IMR-90 (cell line): ENCODE results near the gene NISCH. TPM values are rescaled to one million over a fixed set of nuclear protein-coding genes. Genes with fewer than 3 reads are reported as not detected.

Source experiments
- ATAC-seq: fragments of 200-7000 bp; cut with Tn5 transposase; 2 replicates; pipeline ENCODE4 v1.9.1; 2020; ENCODE audit warnings: low read depth, mild to moderate bottlenecking, moderate library complexity
- BruUV-seq: library from RNA; stranded (reverse); fragments of 400-500 nt; replicated peaks from 2 replicates; lab custom pipeline; 2021; lab: Mats Ljungman, UMichigan
- CTCF ChIA-PET: fragments of 300-600 bp; formaldehyde crosslinking; extraction: SDS; loops from one replicate; lab custom pipeline; 2021; ENCODE audit warnings: antibody characterized with exemption; lab: Yijun Ruan, JAX
- POLR2A ChIA-PET: fragments of 300-600 bp; sonication (Branson Sonifier 250); formaldehyde crosslinking; loops from one replicate; lab custom pipeline; 2022; ENCODE audit warnings: antibody characterized with exemption; ENCODE audit not compliant: unreplicated experiment; lab: Charles Lee
- DNase-seq: peaks from one replicate; pipeline ENCODE4 v3.0.0; 2013
- H2AFZ ChIP-seq: replicated peaks from 2 replicates; pipeline ENCODE3; 2013; ENCODE audit warnings: low read length, mild to moderate bottlenecking; ENCODE audit not compliant: poor library complexity
- H2AK5ac ChIP-seq: 2 replicates; pipeline ENCODE4 v1.6.1; 2013; ENCODE audit warnings: low read depth, low read length, inconsistent platforms
- H2AK9ac ChIP-seq: replicated peaks from 2 replicates; pipeline ENCODE3; 2013; ENCODE audit warnings: mild to moderate bottlenecking, low read depth, low read length, moderate library complexity; ENCODE audit not compliant: poor library complexity
- H2BK120ac ChIP-seq: 2 replicates; pipeline ENCODE4 v1.6.1; 2013; ENCODE audit warnings: low read depth, low read length, inconsistent platforms
- H2BK15ac ChIP-seq: 3 replicates; pipeline ENCODE4 v1.6.1; 2013; ENCODE audit warnings: low read depth, low read length, inconsistent platforms
- H2BK20ac ChIP-seq: 2 replicates; pipeline ENCODE4 v1.6.1; 2013; ENCODE audit warnings: low read depth, mild to moderate bottlenecking, inconsistent platforms, low read length, moderate library complexity
- H2BK5ac ChIP-seq: 2 replicates; pipeline ENCODE4 v1.6.1; 2013; ENCODE audit warnings: mild to moderate bottlenecking, low read depth, low read length, inconsistent platforms; ENCODE audit not compliant: poor library complexity, severe bottlenecking
- H3K14ac ChIP-seq: replicated peaks from 2 replicates; pipeline ENCODE4 v1.6.1; 2013; ENCODE audit warnings: low read depth, low read length, inconsistent platforms
- H3K18ac ChIP-seq: 2 replicates; pipeline ENCODE4 v1.6.1; 2013; ENCODE audit warnings: low read depth, low read length, control low read depth
- H3K23ac ChIP-seq: 2 replicates; pipeline ENCODE4 v1.6.1; 2013; ENCODE audit warnings: low read depth, low read length, inconsistent platforms
- H3K27ac ChIP-seq: 2 replicates; pipeline ENCODE4 v1.5.1; 2013; ENCODE audit warnings: mild to moderate bottlenecking, control low read depth, low read length; ENCODE audit not compliant: insufficient read depth
- H3K27me3 ChIP-seq: 2 replicates; pipeline ENCODE4 v1.6.1; 2013; ENCODE audit warnings: low read length; ENCODE audit not compliant: control insufficient read depth, insufficient read depth
- H3K36me3 ChIP-seq: 2 replicates; pipeline ENCODE4 v1.6.1; 2013; ENCODE audit warnings: low read length, mixed read lengths; ENCODE audit not compliant: control insufficient read depth, insufficient read depth
- H3K4ac ChIP-seq: 2 replicates; pipeline ENCODE4 v1.6.1; 2013; ENCODE audit warnings: low read depth, low read length, inconsistent platforms
- H3K4me1 ChIP-seq: 2 replicates; pipeline ENCODE4 v1.6.1; 2013; ENCODE audit warnings: low read length, mixed read lengths; ENCODE audit not compliant: control insufficient read depth, insufficient read depth
- H3K4me2 ChIP-seq: 2 replicates; pipeline ENCODE4 v1.6.1; 2013; ENCODE audit warnings: low read depth, mild to moderate bottlenecking, control low read depth, low read length, moderate library complexity
- H3K4me3 ChIP-seq: 2 replicates; pipeline ENCODE4 v1.5.1; 2013; ENCODE audit warnings: low read depth, mild to moderate bottlenecking, control low read depth, low read length, moderate library complexity; ENCODE audit not compliant: insufficient read depth
- H3K56ac ChIP-seq: 2 replicates; pipeline ENCODE4 v1.6.1; 2013; ENCODE audit warnings: low read length, inconsistent platforms; ENCODE audit not compliant: insufficient read depth; ENCODE audit errors: extremely low read depth
- H3K79me1 ChIP-seq, 2 experiments: 2 replicates each; pipeline ENCODE4 v1.6.1; 2013; ENCODE audit warnings: low read length in 2 of 2, inconsistent platforms in 1 of 2, low read depth in 1 of 2
- H3K9ac ChIP-seq: 2 replicates; pipeline ENCODE4 v1.6.1; 2013; ENCODE audit warnings: low read depth, low read length, control low read depth
- H3K9me1 ChIP-seq: 2 replicates; pipeline ENCODE4 v1.6.1; 2013; ENCODE audit warnings: low read length, inconsistent platforms; ENCODE audit not compliant: insufficient read depth
- H3K9me3 ChIP-seq: 2 replicates; pipeline ENCODE4 v1.6.1; 2013; ENCODE audit warnings: low read length; ENCODE audit not compliant: control insufficient read depth, insufficient read depth
- H4K20me1 ChIP-seq: 2 replicates; pipeline ENCODE4 v1.6.1; 2013; ENCODE audit warnings: low read length, inconsistent platforms; ENCODE audit not compliant: insufficient read depth
- H4K5ac ChIP-seq: 2 replicates; pipeline ENCODE4 v1.6.1; 2013; ENCODE audit warnings: mild to moderate bottlenecking, low read depth, low read length, control low read depth
- H4K8ac ChIP-seq, 2 experiments: 2 replicates each; pipeline ENCODE4 v1.6.1; 2013; ENCODE audit warnings: low read depth in 2 of 2, low read length in 2 of 2, control low read depth in 1 of 2, inconsistent platforms in 1 of 2
- H4K91ac ChIP-seq: 2 replicates; pipeline ENCODE4 v1.6.1; 2013; ENCODE audit warnings: low read depth, low read length, inconsistent platforms; ENCODE audit not compliant: insufficient read depth
- BHLHE40 ChIP-seq: fragments of 150-350 bp; IDR thresholded peaks from 2 replicates; pipeline ENCODE4 v1.6.1; 2016; ENCODE audit warnings: mild to moderate bottlenecking, low read depth, low read length
- CEBPB ChIP-seq: IDR thresholded peaks from 2 replicates; pipeline ENCODE4 v1.6.1; 2012; ENCODE audit warnings: low read depth, low read length, improper control_type of control experiment
- CHD1 ChIP-seq: IDR thresholded peaks from 2 replicates; pipeline ENCODE4 v1.6.1; 2012; ENCODE audit warnings: low read depth, low read length, improper control_type of control experiment
- ELK1 ChIP-seq: fragments of 150-350 bp; IDR thresholded peaks from 2 replicates; pipeline ENCODE4 v1.6.1; 2016; ENCODE audit warnings: low read depth, mild to moderate bottlenecking, low read length, moderate library complexity, borderline replicate concordance
- FOS ChIP-seq: fragments of 150-350 bp; IDR thresholded peaks from 2 replicates; pipeline ENCODE4 v1.6.1; 2016; ENCODE audit warnings: low read depth, low read length
- MAFK ChIP-seq: IDR thresholded peaks from 2 replicates; pipeline ENCODE4 v1.6.1; 2012; ENCODE audit warnings: low read depth, low read length, improper control_type of control experiment
- MAZ ChIP-seq: IDR thresholded peaks from 2 replicates; pipeline ENCODE4 v1.6.1; 2012; ENCODE audit warnings: low read depth, mild to moderate bottlenecking, low read length, improper control_type of control experiment, moderate library complexity, borderline replicate concordance
- MXI1 ChIP-seq: IDR thresholded peaks from 2 replicates; pipeline ENCODE4 v1.6.1; 2012; ENCODE audit warnings: low read depth, mild to moderate bottlenecking, low read length, moderate library complexity, borderline replicate concordance
- NFE2L2 ChIP-seq: fragments of 150-350 bp; IDR thresholded peaks from 2 replicates; pipeline ENCODE4 v1.6.1; 2016; ENCODE audit warnings: low read depth, mild to moderate bottlenecking, low read length
- POLR2A ChIP-seq: IDR thresholded peaks from 2 replicates; pipeline ENCODE4 v1.6.1; 2012; ENCODE audit warnings: mild to moderate bottlenecking, low read depth, low read length
- RAD21 ChIP-seq: IDR thresholded peaks from 2 replicates; pipeline ENCODE4 v1.6.1; 2012; ENCODE audit warnings: low read length, improper control_type of control experiment
- RFX5 ChIP-seq: IDR thresholded peaks from 2 replicates; pipeline ENCODE4 v1.8.0; 2012; ENCODE audit warnings: low read depth, mild to moderate bottlenecking, low read length, moderate library complexity
- SMC3 ChIP-seq: fragments of 150-350 bp; IDR thresholded peaks from 2 replicates; pipeline ENCODE4 v1.6.1; 2016; ENCODE audit warnings: low read depth, mild to moderate bottlenecking, antibody characterized with exemption, low read length, moderate library complexity
- WGBS, 2 experiments: methylation state at CpG; one replicate each; pipeline versions ENCODE4 v1.1.5 to v1.1.7; 2013; ENCODE audit warnings: missing lambda C conversion rate in 2 of 2; ENCODE audit not compliant: insufficient read length in 1 of 2; ENCODE audit errors: extremely low coverage in 2 of 2; 5-methylcytosine and 5-hydroxymethylcytosine counted together
- dilution Hi-C: fragments of 300-500 bp; cut with HindIII; formaldehyde crosslinking; loops from one replicate; pipeline ENCODE4 v1.14.3; 2018; ENCODE audit warnings: low sequenced_read_pairs; ENCODE audit not compliant: unreplicated experiment
- in situ Hi-C: fragments of 300-500 bp; cut with MboI; formaldehyde crosslinking; loops from 3 replicates; pipeline ENCODE4 v1.14.3; 2019; ENCODE audit warnings: low sequenced_read_pairs, inconsistent platforms, mixed read lengths
- intact Hi-C: fragments of 100-400 bp; cut with micrococcal nuclease; formaldehyde crosslinking; loops from 2 replicates; pipeline ENCODE4 v1.10.0; 2022
- polyA plus RNA-seq, 3 experiments: library from polyadenylated mRNA; depleted of rRNA; stranded (reverse); fragments of >200 nt; gene quantifications; 2 replicates each; pipeline ENCODE4 v1.2.3, GENCODE V29; 2012; ENCODE audit warnings: low replicate concordance in 1 of 3
- total RNA-seq: library from RNA; depleted of rRNA; stranded (reverse); fragments of >200 nt; gene quantifications from 2 replicates; pipeline ENCODE4 v1.2.3, GENCODE V29; 2012
- TF ChIP-seq, protein P1 (sequence below): conservative IDR thresholded peaks from 2 replicates; pipeline ENCODE4 v1.5.1; 2012; ENCODE audit warnings: mild to moderate bottlenecking, low read depth, low read length, improper control_type of control experiment
- TF ChIP-seq, protein P2 (sequence below): fragments of 150-350 bp; IDR thresholded peaks from 2 replicates; pipeline ENCODE4 v1.6.1; 2017; ENCODE audit warnings: mild to moderate bottlenecking, antibody characterized with exemption, low read length, low read depth

The NISCH gene
- total and polyA plus RNA-seq, 2 of the 4 experiments (the other 2 are of a cell fraction), result 36.9 to 86.0 TPM

DNA sequence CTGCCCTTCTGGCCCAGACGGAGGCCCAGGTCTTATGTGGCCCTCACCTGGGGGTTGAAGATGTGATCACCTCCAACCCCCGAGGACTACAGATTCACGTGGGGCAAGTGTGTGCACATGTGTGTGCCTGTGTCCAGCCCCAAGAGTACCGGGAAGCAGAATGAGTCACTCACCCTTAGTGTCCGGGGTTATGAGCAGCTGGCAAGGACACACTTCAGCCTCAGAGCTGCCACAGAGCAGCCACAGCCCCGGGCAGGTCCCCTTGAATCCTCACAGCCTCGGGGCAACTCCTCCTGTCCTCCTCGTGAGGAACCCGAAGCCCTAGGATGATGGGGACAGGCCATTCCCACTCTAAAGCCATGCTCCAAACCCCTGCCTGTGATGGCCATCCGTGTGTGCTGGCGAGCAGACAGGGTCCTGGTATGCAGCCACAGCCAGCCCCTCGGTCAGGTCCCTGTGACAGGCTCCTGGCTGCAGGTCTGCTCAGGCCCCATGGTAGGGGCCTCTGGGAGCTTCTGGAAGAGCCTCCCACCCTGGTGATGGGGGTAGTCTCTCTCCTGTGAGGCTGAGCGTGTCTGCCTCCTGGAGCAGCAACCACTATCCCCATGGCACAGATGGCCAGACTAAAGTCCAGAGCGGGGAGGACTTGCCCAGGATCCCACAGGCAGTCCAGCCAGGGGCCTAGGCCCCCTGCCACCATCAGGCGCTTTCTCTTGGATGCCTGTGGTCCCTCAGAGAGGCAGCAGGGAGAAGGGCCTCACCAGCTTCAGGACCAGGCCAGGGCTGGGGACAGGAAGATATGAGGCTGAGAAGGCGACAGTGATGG, 40.6 kb downstream of the NISCH start:
- dilution Hi-C loops, result no loop called here
- no peak overlapping the region for H4K91ac ChIP-seq
- no peak overlapping the region for H3K23ac ChIP-seq
- no peak overlapping the region for H3K4me2 ChIP-seq
- no peak overlapping the region for H2BK5ac ChIP-seq
- in situ Hi-C loops, result no loop called here
- DNase-seq (peak; percentile 43), ATAC-seq (peak; percentile 42)
- no peak overlapping the region for H2BK20ac ChIP-seq
- no peak overlapping the region for H3K4me3 ChIP-seq
- H2BK15ac ChIP-seq, result no peak overlapping the region
- H3K79me1 ChIP-seq, result no peaks in the 10 kb centered on the region
- no peak overlapping the region for H3K27ac ChIP-seq
- no TSS peak for BruUV-seq
- H3K4ac ChIP-seq, result peak overlapping the region; percentile 76; the same call in 1 of the 2 replicates
- intact Hi-C loops, result no loop called here
- H4K20me1 ChIP-seq, result peaks cover 12% of the 10 kb centered on the region; the same call in 1 of the 2 replicates
- no peak overlapping the region for H3K18ac ChIP-seq
- H2AK9ac ChIP-seq, result peak overlapping the region; percentile 78
- peak overlapping the region; percentile 54; the same call in 1 of the 2 replicates for H2AK5ac ChIP-seq
- peaks cover 24% of the 10 kb centered on the region for H3K36me3 ChIP-seq
- no peak overlapping the region for H2BK120ac ChIP-seq
- peaks cover 9% of the 10 kb centered on the region; the same call in 1 of the 2 replicates for H3K4me1 ChIP-seq
- H2AFZ ChIP-seq, result peak overlapping the region; percentile 44
- no peaks in the 10 kb centered on the region for H3K27me3 ChIP-seq
- no peak overlapping the region for H4K8ac ChIP-seq
- ChIA-PET CTCF (no interaction called here), POLR2A (no interaction called here)
- H4K5ac ChIP-seq, result no peak overlapping the region
- H3K56ac ChIP-seq, result no peak overlapping the region
- H3K9me1 ChIP-seq, result peaks cover 10% of the 10 kb centered on the region
- H3K9ac ChIP-seq, result no peak overlapping the region
- WGBS, 2 experiments, result 48% methylated on average over 4 of the region's 16 CpGs; no CpG with 5 or more reads in 1 of the 2 experiments
- H3K14ac ChIP-seq, result 0 out of 2 replicates have a peak overlapping the region, but pooled peaks have one; percentile 29
- no peaks in the 10 kb centered on the region for H3K9me3 ChIP-seq
- TF ChIP-seq, protein P1, sequence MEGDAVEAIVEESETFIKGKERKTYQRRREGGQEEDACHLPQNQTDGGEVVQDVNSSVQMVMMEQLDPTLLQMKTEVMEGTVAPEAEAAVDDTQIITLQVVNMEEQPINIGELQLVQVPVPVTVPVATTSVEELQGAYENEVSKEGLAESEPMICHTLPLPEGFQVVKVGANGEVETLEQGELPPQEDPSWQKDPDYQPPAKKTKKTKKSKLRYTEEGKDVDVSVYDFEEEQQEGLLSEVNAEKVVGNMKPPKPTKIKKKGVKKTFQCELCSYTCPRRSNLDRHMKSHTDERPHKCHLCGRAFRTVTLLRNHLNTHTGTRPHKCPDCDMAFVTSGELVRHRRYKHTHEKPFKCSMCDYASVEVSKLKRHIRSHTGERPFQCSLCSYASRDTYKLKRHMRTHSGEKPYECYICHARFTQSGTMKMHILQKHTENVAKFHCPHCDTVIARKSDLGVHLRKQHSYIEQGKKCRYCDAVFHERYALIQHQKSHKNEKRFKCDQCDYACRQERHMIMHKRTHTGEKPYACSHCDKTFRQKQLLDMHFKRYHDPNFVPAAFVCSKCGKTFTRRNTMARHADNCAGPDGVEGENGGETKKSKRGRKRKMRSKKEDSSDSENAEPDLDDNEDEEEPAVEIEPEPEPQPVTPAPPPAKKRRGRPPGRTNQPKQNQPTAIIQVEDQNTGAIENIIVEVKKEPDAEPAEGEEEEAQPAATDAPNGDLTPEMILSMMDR, result no peak
- TF ChIP-seq RFX5, result no peak
- no peak for TF ChIP-seq FOS
- TF ChIP-seq MAFK, result no peak
- TF ChIP-seq, protein P2, sequence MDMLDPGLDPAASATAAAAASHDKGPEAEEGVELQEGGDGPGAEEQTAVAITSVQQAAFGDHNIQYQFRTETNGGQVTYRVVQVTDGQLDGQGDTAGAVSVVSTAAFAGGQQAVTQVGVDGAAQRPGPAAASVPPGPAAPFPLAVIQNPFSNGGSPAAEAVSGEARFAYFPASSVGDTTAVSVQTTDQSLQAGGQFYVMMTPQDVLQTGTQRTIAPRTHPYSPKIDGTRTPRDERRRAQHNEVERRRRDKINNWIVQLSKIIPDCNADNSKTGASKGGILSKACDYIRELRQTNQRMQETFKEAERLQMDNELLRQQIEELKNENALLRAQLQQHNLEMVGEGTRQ, result no peak
- no peak for TF ChIP-seq SMC3
- no peak for TF ChIP-seq ELK1
- no peak for TF ChIP-seq POLR2A
- TF ChIP-seq MAZ, result no peak
- no peak for TF ChIP-seq CEBPB
- TF ChIP-seq MXI1, result no peak
- no peak for TF ChIP-seq RAD21
- no peak for TF ChIP-seq NFE2L2
- TF ChIP-seq CHD1, result no peak
- TF ChIP-seq BHLHE40, result no peak
